HG03520 (cell line): Measurements from ENCODE around the gene SPTBN2.

Experiments
- ATAC-seq: cut with Tn5 transposase; IDR thresholded peaks from one replicate; pipeline ENCODE4 v1.9.1; 2021; ENCODE audit warnings: mild to moderate bottlenecking, moderate library complexity; ENCODE audit not compliant: unreplicated experiment

The SPTBN2 gene

DNA sequence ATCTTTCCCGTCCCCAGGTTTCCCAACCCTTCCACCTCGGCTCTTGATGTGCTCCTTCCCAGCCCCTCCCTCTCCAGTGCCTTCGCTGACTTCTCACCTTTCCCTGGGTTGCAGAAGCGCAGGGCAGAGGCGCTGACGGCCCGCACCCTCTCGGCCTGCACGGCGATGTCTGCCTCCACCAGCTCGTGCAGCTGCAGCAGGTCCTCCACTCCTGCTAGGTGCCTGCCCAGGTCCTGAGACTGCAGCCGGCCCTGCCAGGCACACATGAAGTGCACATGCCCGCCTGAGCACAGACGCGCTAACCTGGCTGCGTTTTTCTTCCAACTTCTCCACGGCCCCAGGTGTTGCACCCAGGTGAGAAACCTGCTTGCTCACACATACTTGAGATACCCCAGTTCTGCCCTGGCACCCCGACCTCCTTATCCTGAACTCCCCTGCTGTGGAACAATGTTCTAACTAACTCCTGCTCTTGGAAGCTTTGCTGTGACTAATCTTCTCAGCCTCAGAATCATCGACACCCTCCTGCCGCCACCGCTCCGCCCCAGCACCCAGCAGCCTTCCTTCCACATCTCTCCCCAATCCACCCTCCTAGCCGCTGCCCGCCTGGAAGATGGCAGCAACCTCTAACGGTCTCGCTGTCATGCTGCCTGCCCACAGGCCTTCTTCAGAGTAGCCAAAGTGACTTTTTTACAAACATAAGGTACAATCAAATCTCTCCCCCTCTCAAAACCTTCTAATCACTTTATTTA, 23.3 kb downstream of the SPTBN2 start:
- ATAC-seq = no peak

DNA sequence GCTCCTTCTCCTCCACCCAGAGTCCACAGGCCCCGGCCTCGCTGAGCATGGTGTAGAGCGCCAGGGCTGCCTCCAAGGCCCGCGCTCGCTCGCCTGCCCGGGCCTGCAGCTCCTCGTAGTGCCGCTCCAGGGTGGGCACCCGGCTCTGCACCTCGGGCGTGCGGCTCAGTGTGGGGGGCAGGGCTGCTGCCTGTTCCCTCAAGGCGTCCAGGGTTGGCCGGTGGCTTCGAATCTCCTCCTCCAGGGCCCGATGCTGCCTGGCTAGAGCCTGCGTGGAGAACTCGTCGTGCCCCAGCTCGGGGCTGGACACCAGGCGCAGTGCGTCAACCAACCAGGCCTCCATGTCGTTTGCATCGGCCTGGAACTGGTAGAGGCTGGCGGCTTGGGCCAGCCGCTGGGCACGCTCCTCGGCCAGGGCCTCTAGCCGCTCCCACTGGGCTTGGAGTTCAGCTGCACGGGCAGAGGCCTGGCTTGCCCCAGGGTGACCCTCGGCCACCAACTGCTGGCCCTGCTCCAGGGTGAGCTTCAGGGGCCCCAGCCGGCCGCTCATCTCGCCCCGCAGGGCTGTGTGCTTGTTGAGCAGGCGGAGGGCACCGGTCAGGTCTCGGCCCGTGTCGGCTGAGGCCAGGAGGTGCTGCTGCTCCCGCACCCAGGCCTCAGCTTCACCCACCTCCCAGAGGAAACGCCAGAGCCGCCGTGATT, 24.2 kb downstream of the SPTBN2 start:
- ATAC-seq = no peak

GRCh38 chr11:66701432-66702240, 27.4 kb downstream of the SPTBN2 start:
- ATAC-seq = no peak

GRCh38 chr11:66700742-66701141, 28.3 kb downstream of the SPTBN2 start:
- ATAC-seq = no peak

- ATAC-seq = no peak
Observed at GRCh38 chr11:66700337-66700736, 28.7 kb downstream of the SPTBN2 start.

DNA sequence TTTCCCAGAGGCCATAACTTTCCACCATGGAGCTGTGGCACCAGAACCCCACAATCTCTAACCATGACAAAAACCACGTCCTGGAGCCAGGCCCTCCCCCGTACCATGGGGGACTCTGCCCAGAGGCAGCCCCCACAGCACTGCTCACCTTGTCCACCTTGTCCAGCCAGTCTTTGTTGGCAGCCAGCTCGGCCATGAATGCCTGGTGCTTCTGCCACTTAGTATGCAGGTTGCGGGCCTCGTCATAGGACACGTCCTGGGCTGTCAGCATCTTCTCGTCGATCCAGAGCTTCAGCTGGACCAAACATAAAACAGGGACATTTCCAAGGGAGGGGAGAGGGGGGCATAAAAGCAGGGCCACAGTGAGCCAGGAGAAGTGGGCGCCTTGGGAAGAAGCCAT, 30.5 kb downstream of the SPTBN2 start:
- ATAC-seq = no peak

DNA sequence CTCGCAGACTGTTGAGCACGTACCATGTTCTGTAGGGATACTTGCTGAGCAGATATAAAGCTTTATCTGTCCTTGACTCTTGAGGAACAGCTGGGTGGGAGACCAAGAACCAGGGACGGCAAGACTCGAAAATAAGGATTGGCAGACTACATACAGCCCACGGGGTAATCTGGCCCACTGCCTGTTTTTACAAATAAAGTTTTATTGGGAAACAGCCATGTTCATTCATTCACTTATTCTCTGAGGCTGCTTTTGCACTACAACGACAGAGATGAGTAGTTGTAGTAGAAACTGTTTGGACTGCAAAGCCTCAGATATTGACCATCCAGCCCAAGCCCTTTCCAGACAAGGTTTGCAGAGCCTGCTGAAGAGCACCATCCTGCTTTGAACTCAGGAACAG, 31.0 kb downstream of the SPTBN2 start:
- no peak for ATAC-seq

- ATAC-seq = no peak
Observed at GRCh38 chr11:66696146-66696545, 32.9 kb downstream of the SPTBN2 start.

- no peak for ATAC-seq
Observed at GRCh38 chr11:66694732-66695207, 34.2 kb downstream of the SPTBN2 start.

DNA sequence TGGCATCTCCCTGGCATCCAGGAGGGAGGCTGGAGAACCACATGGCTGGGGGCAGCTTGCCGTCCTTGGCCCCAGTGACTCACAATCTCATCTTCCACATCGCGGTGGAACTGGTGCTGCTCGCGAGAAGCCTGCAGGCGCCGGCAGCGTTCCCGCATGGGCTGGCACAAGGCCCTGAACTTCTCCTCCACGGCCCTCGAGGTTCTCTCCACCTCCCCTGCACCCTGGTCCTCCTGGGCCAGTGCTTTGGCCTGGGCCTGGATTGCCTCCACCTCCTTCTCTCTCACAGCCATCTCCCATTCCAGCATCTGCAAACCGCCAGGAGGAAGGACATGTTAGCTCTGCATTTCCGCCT, 35.0 kb downstream of the SPTBN2 start:
- ATAC-seq = no peak

GRCh38 chr11:66693356-66694055, 35.5 kb downstream of the SPTBN2 start:
- no peak for ATAC-seq

DNA sequence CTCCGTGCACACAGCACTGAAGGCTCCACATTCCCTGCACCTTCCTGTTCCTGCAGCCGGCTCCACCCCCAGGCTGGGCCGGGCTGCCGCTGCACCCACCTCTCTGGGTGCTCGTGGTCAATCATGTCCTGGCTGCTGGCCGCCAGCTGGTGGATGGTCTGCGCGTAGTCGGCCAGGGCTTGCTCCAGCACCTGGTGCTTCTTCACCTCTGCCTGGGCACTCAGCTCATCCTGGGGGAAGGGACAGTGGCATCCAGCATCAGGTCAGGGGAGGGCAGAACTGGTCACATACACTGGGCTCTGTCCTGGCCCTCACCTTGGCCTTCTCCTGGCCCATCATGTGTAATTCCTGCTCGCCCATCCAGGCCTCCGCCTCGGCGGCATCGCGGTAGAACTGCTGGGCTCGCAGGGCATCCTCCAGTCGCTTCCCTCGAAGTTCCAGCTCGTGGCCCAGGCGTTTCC, 36.1 kb downstream of the SPTBN2 start:
- ATAC-seq = no peak

DNA sequence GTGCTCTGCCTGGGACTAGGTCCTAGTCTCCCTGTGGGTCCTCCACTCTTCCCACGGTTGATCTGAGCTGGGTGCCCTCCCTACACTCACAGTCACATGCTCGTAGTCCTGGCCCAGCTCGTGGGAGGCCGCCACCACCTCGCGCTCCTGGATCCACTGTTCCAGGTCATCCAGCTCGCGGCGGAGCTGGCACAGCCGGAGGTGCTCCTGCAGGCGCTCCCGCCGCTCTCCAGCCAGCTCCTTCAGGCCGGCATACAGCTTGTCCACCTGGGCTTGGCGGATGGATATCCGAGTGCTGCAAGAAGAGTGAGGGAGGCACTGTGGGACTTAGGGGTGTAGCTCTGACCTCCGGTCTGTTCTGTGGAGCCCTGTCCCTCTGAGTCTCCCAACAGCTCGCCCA, 36.6 kb downstream of the SPTBN2 start:
- no peak for ATAC-seq

DNA sequence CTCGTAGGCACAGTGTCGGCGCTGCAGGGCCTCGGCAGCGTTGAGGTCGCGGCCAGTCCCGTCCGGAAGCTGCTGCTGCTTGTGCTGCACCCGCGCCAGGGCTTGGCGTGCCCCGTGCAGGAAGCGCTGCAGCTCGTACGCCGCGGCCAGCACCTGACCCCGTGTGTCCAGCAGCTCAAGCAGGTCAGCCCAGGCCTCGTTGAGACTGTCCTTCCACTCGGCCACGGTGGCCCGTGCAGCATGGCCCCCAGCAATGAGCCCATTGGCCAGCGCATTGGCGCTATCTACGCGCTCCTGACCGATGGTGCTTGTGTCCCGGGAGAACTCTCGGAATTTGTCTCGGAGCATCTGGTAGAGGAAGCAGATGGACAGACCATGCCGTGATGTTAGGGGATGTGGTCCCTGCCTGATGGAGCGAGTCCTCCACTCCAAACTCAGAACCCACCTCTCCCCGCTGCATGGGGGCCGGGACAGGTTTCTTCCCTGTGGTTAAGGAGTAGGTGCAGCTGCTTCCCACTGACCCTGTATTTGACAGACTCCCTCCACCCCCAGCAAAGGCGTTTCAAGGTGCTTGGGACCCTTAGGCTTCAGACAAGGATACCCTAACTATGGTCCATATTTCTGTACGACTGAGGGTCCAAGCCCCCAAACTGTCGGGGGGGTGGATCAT, 37.6 kb downstream of the SPTBN2 start:
- no peak for ATAC-seq

DNA sequence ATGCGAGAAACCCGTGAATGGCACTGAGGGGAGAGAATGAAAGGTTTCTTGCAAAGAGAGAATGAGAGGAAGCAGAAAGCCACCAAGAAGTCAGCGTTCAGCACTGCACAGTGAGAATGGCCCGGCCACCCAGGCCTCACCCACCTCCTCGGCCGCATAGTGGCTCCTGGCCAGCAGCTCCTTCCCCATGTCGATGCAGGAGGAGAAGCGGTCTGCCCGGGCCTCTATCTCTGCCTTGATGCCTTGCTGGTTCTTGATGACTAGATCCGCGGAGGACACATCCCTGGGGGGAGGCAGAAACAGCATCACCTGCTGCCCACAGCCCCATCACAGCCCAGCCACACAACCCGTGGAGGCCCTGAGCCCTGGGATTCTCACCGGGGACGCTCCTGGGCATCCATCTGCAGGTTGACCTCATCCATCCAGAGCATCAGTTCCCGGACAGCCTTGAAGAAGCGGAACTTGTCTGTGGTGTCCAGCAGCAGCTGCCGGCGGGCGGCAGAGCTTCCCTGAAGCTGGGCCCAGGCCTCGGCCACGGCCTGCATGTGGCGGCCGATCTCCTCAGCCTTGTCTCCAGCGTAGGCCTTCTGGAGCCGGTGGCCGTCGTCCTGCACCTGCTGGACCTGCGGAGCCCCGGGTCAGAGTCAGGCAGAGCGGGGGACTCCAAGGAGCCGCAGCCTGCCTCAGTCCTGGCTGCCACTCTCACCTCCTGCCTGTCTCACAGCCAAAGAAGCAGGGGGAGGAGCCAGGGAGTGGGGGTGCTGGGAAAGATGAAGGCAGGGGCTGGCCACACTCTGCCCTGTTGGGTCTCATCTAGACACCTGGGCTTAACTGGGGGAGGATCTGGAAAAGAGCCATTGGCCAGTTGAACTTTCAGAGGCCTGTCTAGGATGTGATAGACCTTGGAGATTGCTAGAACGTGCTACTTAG, 39.1 kb downstream of the SPTBN2 start:
- ATAC-seq = no peak

DNA sequence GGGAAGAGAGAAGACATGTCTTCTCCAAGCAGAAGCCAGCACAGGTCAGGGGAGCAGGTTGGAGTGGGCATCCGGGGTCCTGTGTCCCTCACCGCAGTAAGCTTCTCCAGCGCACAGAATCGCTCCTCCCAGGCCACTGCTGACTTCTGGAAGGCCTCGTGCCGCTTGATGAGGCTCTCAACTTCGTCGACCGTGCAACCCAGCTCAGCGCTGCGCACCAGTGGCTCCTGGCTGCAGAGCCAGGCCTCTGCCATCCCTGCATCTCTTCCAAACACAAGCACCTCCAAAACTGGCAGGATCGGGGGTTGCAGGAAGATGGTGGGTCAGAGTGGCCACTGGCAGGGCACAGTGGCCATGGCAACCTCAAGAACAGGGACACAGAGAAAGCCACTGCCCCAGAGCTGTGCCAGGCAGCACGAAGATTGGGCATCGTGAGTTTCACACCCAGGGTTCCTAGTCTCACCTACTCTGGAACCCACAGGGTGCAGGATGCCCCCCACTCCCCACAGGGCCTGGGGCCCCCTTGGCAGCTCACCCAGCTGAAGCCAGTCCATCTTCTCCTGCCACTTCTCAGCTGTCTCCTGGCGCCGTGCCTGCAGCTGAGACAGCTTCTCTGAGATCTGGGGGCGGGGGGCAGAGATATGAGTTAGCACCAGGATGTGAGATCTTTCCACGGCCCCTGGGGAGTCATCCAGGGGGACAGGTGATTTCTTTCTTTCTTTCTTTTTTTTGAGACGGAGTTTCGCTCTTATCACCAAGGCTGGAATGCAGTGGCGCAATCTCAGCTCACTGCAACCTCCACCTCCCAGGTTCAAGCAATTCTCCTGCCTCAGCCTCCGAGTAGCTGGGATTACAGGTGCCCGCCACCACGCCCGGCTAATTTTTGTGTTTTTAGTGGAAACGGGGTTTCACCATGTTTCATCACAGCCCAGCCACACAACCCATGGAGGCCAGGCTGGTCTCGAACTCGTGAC, 40.2 kb downstream of the SPTBN2 start:
- ATAC-seq = no peak

GRCh38 chr11:66687831-66688281, 41.2 kb downstream of the SPTBN2 start:
- no peak for ATAC-seq
